AG20443 (cell line): ENCODE measurements around the gene TBC1D22A.

Source experiments
- DNase-seq: peaks from one replicate; pipeline ENCODE4 v3.0.0; 2012; ENCODE audit warnings: low spot score, mixed read lengths

TBC1D22A gene

GRCh38 chr22:46995501-46996360 is 233.3 kb downstream of the TBC1D22A start:
- no peak for DNase-seq

- no peak for DNase-seq
These were observed 234.3 kb downstream of the TBC1D22A start for GRCh38 chr22:46996595-46997310.

- DNase-seq, result no peak
These were observed 235.0 kb downstream of the TBC1D22A start for GRCh38 chr22:46997311-46997970.

GRCh38 chr22:46998331-46998730 is 235.9 kb downstream of the TBC1D22A start:
- DNase-seq, result no peak

GRCh38 chr22:47000256-47000655 is 237.8 kb downstream of the TBC1D22A start:
- DNase-seq, result no peak

- DNase-seq, result peak; percentile 30
These were observed 238.4 kb downstream of the TBC1D22A start for GRCh38 chr22:47000888-47001287.

GRCh38 chr22:47001288-47001687 is 238.8 kb downstream of the TBC1D22A start:
- no peak for DNase-seq

- DNase-seq, result no peak
These were observed 240.2 kb downstream of the TBC1D22A start for GRCh38 chr22:47002692-47003091.

- no peak for DNase-seq
These were observed 243.3 kb downstream of the TBC1D22A start for GRCh38 chr22:47005506-47006408.

- no peak for DNase-seq
These were observed 244.0 kb downstream of the TBC1D22A start for GRCh38 chr22:47006433-47006832.

- DNase-seq, result no peak
These were observed 244.4 kb downstream of the TBC1D22A start for GRCh38 chr22:47006869-47007268.

- DNase-seq, result no peak
These were observed 245.0 kb downstream of the TBC1D22A start for GRCh38 chr22:47007496-47007895.

- DNase-seq, result no peak
These were observed 245.9 kb downstream of the TBC1D22A start for GRCh38 chr22:47008208-47008885.

GRCh38 chr22:47009304-47010101 is 247.1 kb downstream of the TBC1D22A start:
- DNase-seq, result no peak

- DNase-seq, result no peak
These were observed 247.8 kb downstream of the TBC1D22A start for GRCh38 chr22:47010211-47010610.

GRCh38 chr22:47011131-47011858 is 248.8 kb downstream of the TBC1D22A start:
- DNase-seq, result peak; percentile 50

GRCh38 chr22:47011859-47012258 is 249.4 kb downstream of the TBC1D22A start:
- DNase-seq, result no peak

- peak; percentile 44 for DNase-seq
These were observed 250.3 kb downstream of the TBC1D22A start for GRCh38 chr22:47012589-47013370.
